GM23338 (cell line): ENCODE measurements around the gene SND1. TPM values are rescaled to one million over a fixed set of nuclear protein-coding genes. Genes with fewer than 3 reads are reported as not detected.

ENCODE experiments used
- ATAC-seq: fragments of 200-7000 bp; cut with Tn5 transposase; 3 replicates; pipeline ENCODE4 v1.9.1; 2020
- DNase-seq: peaks from one replicate; pipeline ENCODE4 v3.0.0-alpha.2; 2015; ENCODE audit warnings: low spot score
- H2AFZ ChIP-seq: fragments of 200-600 bp; sonication (generic); 2 replicates; pipeline ENCODE4 v1.8.0; 2016; ENCODE audit warnings: antibody characterized with exemption, mild to moderate bottlenecking, moderate library complexity
- H3F3A ChIP-seq: fragments of 200-600 bp; sonication (generic); replicated peaks from 2 replicates; pipeline ENCODE4 v1.8.0; 2017; ENCODE audit warnings: antibody characterized with exemption, mixed run types, low read depth
- H3K27ac ChIP-seq: fragments of 200-600 bp; sonication (generic); 2 replicates; pipeline ENCODE4 v1.6.1; 2016; ENCODE audit warnings: low read depth
- H3K27me3 ChIP-seq: fragments of 200-600 bp; sonication (generic); 2 replicates; pipeline ENCODE4 v1.8.0; 2016; ENCODE audit warnings: mild to moderate bottlenecking, mixed run types, moderate library complexity; ENCODE audit not compliant: insufficient read depth
- H3K36me3 ChIP-seq: fragments of 200-600 bp; sonication (generic); 2 replicates; pipeline ENCODE4 v1.8.0; 2016; ENCODE audit warnings: mild to moderate bottlenecking; ENCODE audit not compliant: insufficient read depth
- H3K4me1 ChIP-seq: fragments of 200-600 bp; sonication (generic); 2 replicates; pipeline ENCODE4 v1.8.0; 2016; ENCODE audit warnings: mild to moderate bottlenecking, moderate library complexity; ENCODE audit not compliant: insufficient read depth
- H3K4me2 ChIP-seq: fragments of 200-600 bp; sonication (generic); 2 replicates; pipeline ENCODE4 v1.7.1; 2017; ENCODE audit warnings: mixed run types
- H3K4me3 ChIP-seq: fragments of 200-600 bp; sonication (generic); 2 replicates; pipeline ENCODE4 v1.6.1; 2016; ENCODE audit warnings: mixed run types
- H3K79me2 ChIP-seq: fragments of 200-600 bp; sonication (generic); replicated peaks from 2 replicates; pipeline ENCODE4 v1.8.0; 2017; ENCODE audit warnings: mild to moderate bottlenecking; ENCODE audit not compliant: insufficient read depth
- H3K9me2 ChIP-seq: fragments of 200-600 bp; sonication (generic); 2 replicates; pipeline ENCODE4 v1.8.0; 2017; ENCODE audit not compliant: insufficient read depth
- H4K20me1 ChIP-seq: fragments of 200-600 bp; sonication (generic); replicated peaks from 2 replicates; pipeline ENCODE4 v1.8.0; 2017; ENCODE audit warnings: mild to moderate bottlenecking; ENCODE audit not compliant: insufficient read depth
- H3K27ac Mint-ChIP-seq: 2 replicates; pipeline ENCODE4 v1.8.0; 2020; ENCODE audit warnings: inconsistent platforms, mild to moderate bottlenecking, moderate library complexity, mixed read lengths
- H3K27me3 Mint-ChIP-seq: 3 replicates; pipeline ENCODE4 v1.8.0; 2022; ENCODE audit warnings: low read depth, mild to moderate bottlenecking, moderate library complexity, mixed read lengths, inconsistent platforms; ENCODE audit not compliant: insufficient read depth, poor library complexity
- H3K36me3 Mint-ChIP-seq: 3 replicates; pipeline ENCODE4 v1.8.0; 2021; ENCODE audit warnings: low read depth, mild to moderate bottlenecking, inconsistent platforms, moderate library complexity, mixed read lengths
- H3K4me1 Mint-ChIP-seq: 3 replicates; pipeline ENCODE4 v1.8.0; 2020; ENCODE audit warnings: mild to moderate bottlenecking, inconsistent platforms, mixed read lengths
- H3K4me3 Mint-ChIP-seq: 3 replicates; pipeline ENCODE4 v1.8.0; 2021; ENCODE audit warnings: moderate library complexity, mild to moderate bottlenecking, inconsistent platforms, mixed read lengths
- H3K9me3 Mint-ChIP-seq: 3 replicates; pipeline ENCODE4 v1.8.0; 2020; ENCODE audit warnings: moderate library complexity, mild to moderate bottlenecking, inconsistent platforms, mixed read lengths
- CREB1 ChIP-seq: fragments of 250-450 bp; sonication (Bioruptor Pico); IDR thresholded peaks from 2 replicates; pipeline ENCODE4 v1.5.0; 2020; ENCODE audit warnings: low read depth, mild to moderate bottlenecking, moderate library complexity
- ETS1 ChIP-seq: IDR thresholded peaks from 2 replicates; pipeline ENCODE4 v1.6.1; 2016; ENCODE audit warnings: antibody characterized with exemption
- EZH2 ChIP-seq: fragments of 200-600 bp; sonication (generic); IDR thresholded peaks from one replicate; pipeline ENCODE4 v1.8.0; 2017; ENCODE audit warnings: antibody characterized with exemption, mild to moderate bottlenecking, low read depth; ENCODE audit not compliant: unreplicated experiment
- EZH2phosphoT487 ChIP-seq: fragments of 200-600 bp; sonication (generic); IDR thresholded peaks from one replicate; pipeline ENCODE4 v1.8.1; 2018; ENCODE audit warnings: antibody characterized with exemption; ENCODE audit not compliant: unreplicated experiment
- JUNB ChIP-seq: IDR thresholded peaks from one replicate; pipeline ENCODE4 v1.6.1; 2016; ENCODE audit warnings: antibody characterized with exemption; ENCODE audit not compliant: unreplicated experiment
- NANOG ChIP-seq: IDR thresholded peaks from 2 replicates; pipeline ENCODE4 v1.6.1; 2016; ENCODE audit warnings: antibody characterized with exemption, borderline replicate concordance
- POLR2AphosphoS5 ChIP-seq: IDR thresholded peaks from 2 replicates; pipeline ENCODE4 v1.6.1; 2016; ENCODE audit warnings: antibody characterized with exemption, low read depth
- REST ChIP-seq: IDR thresholded peaks from one replicate; pipeline ENCODE4 v1.6.1; 2018; ENCODE audit warnings: antibody characterized with exemption; ENCODE audit not compliant: unreplicated experiment
- STAT1 ChIP-seq: IDR thresholded peaks from one replicate; pipeline ENCODE4 v1.6.1; 2016; ENCODE audit warnings: antibody characterized with exemption; ENCODE audit not compliant: unreplicated experiment
- ZNF114 ChIP-seq: fragments of 250-450 bp; sonication (Bioruptor Pico); IDR thresholded peaks from 2 replicates; pipeline ENCODE4 v1.5.0; 2020; ENCODE audit warnings: mild to moderate bottlenecking, moderate library complexity
- ZNF331 ChIP-seq: fragments of 250-450 bp; sonication (Bioruptor Pico); IDR thresholded peaks from 2 replicates; pipeline ENCODE4 v1.5.0; 2020; ENCODE audit warnings: low read depth, mild to moderate bottlenecking, moderate library complexity
- ZNF462 ChIP-seq: fragments of 250-450 bp; sonication (Bioruptor Pico); IDR thresholded peaks from 2 replicates; pipeline ENCODE4 v1.5.0; 2020; ENCODE audit warnings: mild to moderate bottlenecking, moderate library complexity
- polyA plus RNA-seq: library from polyadenylated mRNA; unstranded; fragments of >200 nt; fragmentation: Nextera tagmentation; extraction: Ambion mirVana; gene quantifications from 2 replicates; pipeline ENCODE4 v1.2.1, GENCODE V29; 2016
- total RNA-seq: library from RNA; depleted of rRNA; stranded (reverse); fragments of >200 nt; shearing (Covaris generic); gene quantifications from 2 replicates; pipeline ENCODE4 v1.2.3, GENCODE V29; 2014
- TF ChIP-seq, protein P1 (sequence below), 2 experiments: fragments of 200-600 bp in 1 of 2; sonication (generic) in 1 of 2; conservative IDR thresholded peaks; 2 replicates each; pipeline versions ENCODE4 v1.5.1 to v1.6.1; 2016 to 2017; ENCODE audit warnings: antibody characterized with exemption in 2 of 2, low read depth in 2 of 2, mild to moderate bottlenecking in 2 of 2, moderate library complexity in 1 of 2

The SND1 gene
- total and polyA plus RNA-seq, 2 experiments from 2014 or later: 107 to 254 TPM

DNA sequence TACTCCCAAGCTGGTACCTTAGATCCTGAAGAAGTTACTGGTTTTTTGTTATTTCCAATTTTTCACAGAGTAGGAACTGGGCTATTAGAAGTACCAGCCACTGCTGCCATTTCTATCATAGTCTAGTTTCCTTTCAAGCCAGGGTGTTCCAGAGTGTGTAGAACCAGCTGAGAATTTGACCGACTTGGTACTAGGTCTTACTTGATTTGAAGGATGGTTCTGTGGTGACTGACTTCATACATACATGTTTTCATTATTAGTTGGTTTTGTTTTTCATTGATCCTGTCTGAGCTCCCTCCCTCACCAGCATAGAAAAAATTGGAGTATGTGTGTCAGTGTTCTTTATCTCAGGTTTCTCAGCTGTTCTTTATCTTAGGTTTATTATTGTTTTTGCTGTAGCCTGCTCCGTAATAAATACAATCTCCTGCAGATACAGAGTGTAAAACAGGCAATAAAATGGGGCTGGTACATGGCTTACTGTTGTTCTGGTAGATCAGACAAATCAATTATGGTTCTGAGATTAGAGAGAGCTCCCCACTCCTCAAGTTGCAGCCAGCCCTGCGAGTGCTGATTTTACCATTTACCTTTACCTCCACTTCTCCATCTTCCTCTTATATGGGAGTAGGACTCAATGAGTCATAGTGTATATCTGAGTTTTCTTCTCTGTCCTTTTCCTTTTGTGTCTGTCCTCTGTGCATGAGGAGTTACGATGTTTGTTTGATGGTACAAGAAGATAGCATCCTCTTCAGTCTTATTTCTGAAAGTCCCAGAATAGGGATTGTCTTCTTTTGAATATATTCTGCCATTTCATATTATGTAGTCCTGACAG is 256.6 kb downstream of the SND1 start:
- peaks cover 4% of the 10 kb centered on the region for H3K36me3 Mint-ChIP-seq
- Histone ChIP-seq H4K20me1 (peaks cover 37% of the 10 kb centered on the region), H3K9me2 (no peaks in the 10 kb centered on the region), H2AFZ (no peak overlapping the region), H3K36me3 (peaks cover 6% of the 10 kb centered on the region), H3K4me1 (peaks cover 38% of the 10 kb centered on the region), H3F3A (peaks cover 10% of the 10 kb centered on the region; the same call in 1 of the 2 replicates), H3K27me3 (no peaks in the 10 kb centered on the region), H3K4me2 (no peak overlapping the region), H3K4me3 (no peak overlapping the region), H3K27ac (no peak overlapping the region), H3K79me2 (peaks cover 61% of the 10 kb centered on the region)
- no peaks in the 10 kb centered on the region for H3K27me3 Mint-ChIP-seq
- no peak overlapping the region for H3K27ac Mint-ChIP-seq
- H3K4me1 Mint-ChIP-seq: peaks cover 37% of the 10 kb centered on the region
- no peak overlapping the region for H3K4me3 Mint-ChIP-seq
- ATAC-seq: no peak
- TF ChIP-seq, protein P1, sequence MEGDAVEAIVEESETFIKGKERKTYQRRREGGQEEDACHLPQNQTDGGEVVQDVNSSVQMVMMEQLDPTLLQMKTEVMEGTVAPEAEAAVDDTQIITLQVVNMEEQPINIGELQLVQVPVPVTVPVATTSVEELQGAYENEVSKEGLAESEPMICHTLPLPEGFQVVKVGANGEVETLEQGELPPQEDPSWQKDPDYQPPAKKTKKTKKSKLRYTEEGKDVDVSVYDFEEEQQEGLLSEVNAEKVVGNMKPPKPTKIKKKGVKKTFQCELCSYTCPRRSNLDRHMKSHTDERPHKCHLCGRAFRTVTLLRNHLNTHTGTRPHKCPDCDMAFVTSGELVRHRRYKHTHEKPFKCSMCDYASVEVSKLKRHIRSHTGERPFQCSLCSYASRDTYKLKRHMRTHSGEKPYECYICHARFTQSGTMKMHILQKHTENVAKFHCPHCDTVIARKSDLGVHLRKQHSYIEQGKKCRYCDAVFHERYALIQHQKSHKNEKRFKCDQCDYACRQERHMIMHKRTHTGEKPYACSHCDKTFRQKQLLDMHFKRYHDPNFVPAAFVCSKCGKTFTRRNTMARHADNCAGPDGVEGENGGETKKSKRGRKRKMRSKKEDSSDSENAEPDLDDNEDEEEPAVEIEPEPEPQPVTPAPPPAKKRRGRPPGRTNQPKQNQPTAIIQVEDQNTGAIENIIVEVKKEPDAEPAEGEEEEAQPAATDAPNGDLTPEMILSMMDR (conservative IDR thresholded peaks at IDR 0.05; ENCODE audit: low read depth in 2 of 2): no peak
- no peak for TF ChIP-seq STAT1
- no peak for TF ChIP-seq ZNF331 (CRISPR knock-in tag)
- TF ChIP-seq ETS1: no peak
- TF ChIP-seq ZNF462: no peak
- TF ChIP-seq REST: no peak
- TF ChIP-seq EZH2phosphoT487: no peak
- TF ChIP-seq JUNB: no peak
- no peak for TF ChIP-seq POLR2AphosphoS5
- no peak for TF ChIP-seq NANOG
- TF ChIP-seq EZH2: no peak
- no peak for TF ChIP-seq CREB1 (CRISPR knock-in tag)
- no peak for TF ChIP-seq ZNF114
- H3K9me3 Mint-ChIP-seq: no peaks in the 10 kb centered on the region
- no peak for DNase-seq
